Keratinocyte (primary cell): ENCODE measurements around the gene CHD2. TPM values are rescaled to one million over a fixed set of nuclear protein-coding genes. Genes with fewer than 3 reads are reported as not detected.

Experiments
- DNase-seq: peaks from one replicate; pipeline ENCODE4 v3.0.0-alpha.2; 2011; ENCODE audit warnings: low read depth, missing footprints, low spot score
- FAIRE-seq: peaks from 2 replicates; lab custom pipeline; 2011; peaks lifted over from hg19 to GRCh38; lab: Jason Lieb, UNC
- H2AFZ ChIP-seq: 2 replicates; pipeline ENCODE4 v1.6.0; 2012; ENCODE audit warnings: low read length, control low read depth, inconsistent platforms; ENCODE audit not compliant: control insufficient read depth
- H3K27ac ChIP-seq: 2 replicates; pipeline ENCODE4 v1.5.1; 2011; ENCODE audit warnings: low read length; ENCODE audit not compliant: control insufficient read depth, insufficient read depth
- H3K27me3 ChIP-seq: 3 replicates; pipeline ENCODE4 v1.6.0; 2011; ENCODE audit warnings: low read length; ENCODE audit not compliant: control insufficient read depth, insufficient read depth; ENCODE audit errors: extremely low read depth
- H3K36me3 ChIP-seq, 2 experiments: 2 replicates in 1 of 2; 3 replicates in 1 of 2; pipeline ENCODE4 v1.5.1; 2011; ENCODE audit warnings: low read length in 2 of 2, mild to moderate bottlenecking in 1 of 2; ENCODE audit not compliant: control insufficient read depth in 2 of 2, insufficient read depth in 2 of 2; ENCODE audit errors: extremely low read depth in 1 of 2
- H3K4me1 ChIP-seq: 3 replicates; pipeline ENCODE4 v1.5.1; 2011; ENCODE audit warnings: low read length; ENCODE audit not compliant: control insufficient read depth, insufficient read depth; ENCODE audit errors: extremely low read depth
- H3K4me2 ChIP-seq: 3 replicates; pipeline ENCODE4 v1.6.0; 2011; ENCODE audit warnings: low read depth, low read length; ENCODE audit not compliant: control insufficient read depth, insufficient read depth; ENCODE audit errors: extremely low read depth
- H3K4me3 ChIP-seq, 3 experiments: fragments of 200-600 bp in 1 of 3; sonication (generic) in 1 of 3; 2 replicates in 2 of 3; 3 replicates in 1 of 3; pipeline ENCODE4 v1.5.1; 2011 to 2016; ENCODE audit warnings: low read length in 3 of 3, mild to moderate bottlenecking in 3 of 3, control low read depth in 2 of 3, inconsistent platforms in 1 of 3, low read depth in 1 of 3, mixed read lengths in 1 of 3, mixed run types in 1 of 3, moderate library complexity in 1 of 3; ENCODE audit not compliant: control insufficient read depth in 2 of 3, insufficient read depth in 2 of 3; ENCODE audit errors: extremely low read depth in 1 of 3
- H3K79me2 ChIP-seq: 2 replicates; pipeline ENCODE4 v1.6.0; 2012; ENCODE audit warnings: low read length; ENCODE audit not compliant: control insufficient read depth, insufficient read depth
- H3K9ac ChIP-seq: 3 replicates; pipeline ENCODE4 v1.6.0; 2011; ENCODE audit warnings: low read length; ENCODE audit not compliant: control insufficient read depth, insufficient read depth; ENCODE audit errors: extremely low read depth
- H3K9me1 ChIP-seq: 3 replicates; pipeline ENCODE4 v1.6.0; 2011; ENCODE audit warnings: low read length; ENCODE audit not compliant: control insufficient read depth, insufficient read depth; ENCODE audit errors: extremely low read depth
- H3K9me3 ChIP-seq: 2 replicates; pipeline ENCODE4 v1.5.1; 2012; ENCODE audit warnings: low read depth, low read length; ENCODE audit not compliant: control insufficient read depth
- H4K20me1 ChIP-seq: 3 replicates; pipeline ENCODE4 v1.6.0; 2011; ENCODE audit warnings: low read length; ENCODE audit not compliant: control insufficient read depth, insufficient read depth; ENCODE audit errors: extremely low read depth
- CTCF ChIP-seq, 3 experiments: IDR thresholded peaks in 1 of 3; conservative IDR thresholded peaks in 1 of 3; optimal IDR thresholded peaks in 1 of 3; 2 replicates in 2 of 3; 3 replicates in 1 of 3; pipeline versions ENCODE3 to v1.5.1; 2011; ENCODE audit warnings: low read length in 3 of 3, mild to moderate bottlenecking in 3 of 3, moderate library complexity in 2 of 3, control low read depth in 1 of 3, inconsistent platforms in 1 of 3; ENCODE audit not compliant: insufficient read depth in 2 of 3; ENCODE audit errors: extremely low read depth in 1 of 3
- EZH2 ChIP-seq: IDR thresholded peaks from one replicate; pipeline ENCODE4 v1.6.1; 2012; ENCODE audit warnings: inconsistent platforms, mild to moderate bottlenecking, low read length, moderate library complexity
- dilution Hi-C: fragments of 300-500 bp; cut with MboI; formaldehyde crosslinking; loops from one replicate; pipeline ENCODE4 v1.7.0; 2020; ENCODE audit warnings: low sequenced_read_pairs; ENCODE audit not compliant: extremely low pct_ligation_motif_present
- polyA plus RNA-seq, 5 experiments: library from polyadenylated mRNA; depleted of rRNA in 3 of 5; stranded (reverse) in 3 of 5; stranded (forward) in 1 of 5; unstranded in 1 of 5; fragments of >200 nt; gene quantifications; 1 replicate in 1 of 5; 2 replicates in 3 of 5; 3 replicates in 1 of 5; pipeline versions ENCODE4 v1.2.1 to v1.2.3, GENCODE V29; 2011 to 2012; ENCODE audit warnings: missing spikeins in 2 of 5, low read depth in 1 of 5, low replicate concordance in 1 of 5

Gene CHD2
- polyA plus RNA-seq, 1 donor (not counting 4 experiments of a cell fraction or from before 2014, with no cell fraction given): 62.0 TPM

GRCh38 chr15:92878593-92879053, 21.5 kb upstream of the CHD2 start:
- DNase-seq (no peak), FAIRE-seq (no peak)
- Histone ChIP-seq H3K79me2 (peaks cover 13% of the 10 kb centered on the region), H3K9me3 (no peaks in the 10 kb centered on the region), H3K4me3 (no peak overlapping the region), H3K27me3 (no peaks in the 10 kb centered on the region), H4K20me1 (no peaks in the 10 kb centered on the region), H3K4me1 (peaks cover 16% of the 10 kb centered on the region), H3K9ac (no peak overlapping the region), H2AFZ (no peak overlapping the region), H3K4me2 (no peak overlapping the region), H3K36me3 (no peaks in the 10 kb centered on the region), H3K27ac (no peak overlapping the region), H3K9me1 (no peaks in the 10 kb centered on the region)
- dilution Hi-C loops: no loop called here
- TF ChIP-seq EZH2 (no peak), CTCF (optimal IDR thresholded peaks at IDR 0.05 in 1 of 3, IDR thresholded peaks at IDR 0.05 in 1 of 3, conservative IDR thresholded peaks at IDR 0.05 in 1 of 3; ENCODE audit: extremely low read depth in 1 of 3, insufficient read depth in 2 of 3, low read length in 3 of 3) (no peak)

- DNase-seq (no peak), FAIRE-seq (no peak)
- no peak overlapping the region for H3K9ac ChIP-seq
- H3K4me3 ChIP-seq: no peak overlapping the region
- H3K4me1 ChIP-seq: peaks cover 16% of the 10 kb centered on the region
- H3K9me3 ChIP-seq: no peaks in the 10 kb centered on the region
- H3K27ac ChIP-seq: no peak overlapping the region
- TF ChIP-seq EZH2: no peak
- no peaks in the 10 kb centered on the region for H3K9me1 ChIP-seq
- no peaks in the 10 kb centered on the region for H3K27me3 ChIP-seq
- H3K79me2 ChIP-seq: peaks cover 28% of the 10 kb centered on the region
- no peak overlapping the region for H3K4me2 ChIP-seq
- H3K36me3 ChIP-seq: no peaks in the 10 kb centered on the region
- dilution Hi-C loops: no loop called here
- peak overlapping the region; percentile 69 for H2AFZ ChIP-seq
- no peaks in the 10 kb centered on the region for H4K20me1 ChIP-seq
These were observed 20.0 kb upstream of the CHD2 start for GRCh38 chr15:92879949-92880725.
